Measurements from ENCODE around the gene PAFAH1B1. TPM values are rescaled to one million over a fixed set of nuclear protein-coding genes. Genes with fewer than 3 reads are reported as not detected.
"Not testable (repeated sequence)": the region's sequence is repeated elsewhere in the genome, so short reads cannot be mapped to it uniquely, and the experiment has no call there.

Gene PAFAH1B1
- total RNA-seq, 2 experiments from 2014 or later = 120 to 123 TPM

DNA sequence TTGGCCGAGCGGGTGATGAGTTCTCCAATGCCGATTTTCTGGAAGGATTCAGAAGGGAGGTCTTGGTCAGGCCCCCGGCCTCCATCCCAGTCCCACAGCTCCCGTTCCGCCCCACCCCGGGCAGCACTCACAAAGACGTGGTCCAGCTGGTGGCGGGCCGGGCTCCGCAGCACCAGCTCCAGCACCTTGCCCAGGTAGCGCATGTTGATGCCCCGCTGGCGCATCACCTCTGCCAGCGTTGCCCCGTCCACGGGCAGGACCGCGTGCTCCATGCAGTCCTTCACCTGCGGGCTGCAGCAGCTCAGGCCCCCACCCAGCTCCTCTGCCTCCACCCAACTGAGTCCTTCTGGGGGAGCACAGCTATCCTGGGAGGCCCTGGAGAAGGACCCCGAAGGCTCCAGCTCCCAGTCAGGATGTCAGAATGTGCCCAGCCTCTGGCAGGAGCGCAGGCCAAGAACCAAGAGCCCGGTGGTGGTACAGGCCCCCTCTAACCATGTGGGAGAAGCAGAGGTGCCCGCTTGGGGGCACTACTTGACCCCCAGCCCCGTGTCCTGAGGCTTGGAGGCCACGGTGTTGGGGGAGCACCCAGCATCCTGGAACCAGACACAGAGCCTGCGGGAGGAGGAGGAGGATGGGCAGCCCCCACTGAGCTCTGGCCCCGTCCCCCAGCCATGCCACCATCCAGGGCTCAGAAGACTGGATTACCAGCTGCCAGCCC, 101.9 kb downstream of the PAFAH1B1 start:
- POLR2A ChIA-PET = interaction anchor here (0.8 kb wide), 1 partner anchor 11 kb away, joined by 3 read pairs; no protein-coding TSS in a partner anchor
- peaks cover 3% of the 10 kb centered on the region for H3K4me1 ChIP-seq (ENCODE audit: insufficient read depth, low read length)
- H3K27me3 ChIP-seq (ENCODE audit: control insufficient read depth in 1 of 2, insufficient read depth in 2 of 2, low read length in 2 of 2) = no peaks in the 10 kb centered on the region
- Mint-ChIP-seq H3K27ac (no peak overlapping the region), H3K36me3 (ENCODE audit: low read depth) (peaks cover 26% of the 10 kb centered on the region), H3K4me1 (ENCODE audit: low read depth) (no peaks in the 10 kb centered on the region), H3K4me3 (no peak overlapping the region), H3K27me3 (no peaks in the 10 kb centered on the region), H3K9me3 (no peaks in the 10 kb centered on the region)
- H3K36me3 ChIP-seq (ENCODE audit: insufficient read depth, low read length) = peaks cover 60% of the 10 kb centered on the region
- TF ChIP-seq, protein P1, sequence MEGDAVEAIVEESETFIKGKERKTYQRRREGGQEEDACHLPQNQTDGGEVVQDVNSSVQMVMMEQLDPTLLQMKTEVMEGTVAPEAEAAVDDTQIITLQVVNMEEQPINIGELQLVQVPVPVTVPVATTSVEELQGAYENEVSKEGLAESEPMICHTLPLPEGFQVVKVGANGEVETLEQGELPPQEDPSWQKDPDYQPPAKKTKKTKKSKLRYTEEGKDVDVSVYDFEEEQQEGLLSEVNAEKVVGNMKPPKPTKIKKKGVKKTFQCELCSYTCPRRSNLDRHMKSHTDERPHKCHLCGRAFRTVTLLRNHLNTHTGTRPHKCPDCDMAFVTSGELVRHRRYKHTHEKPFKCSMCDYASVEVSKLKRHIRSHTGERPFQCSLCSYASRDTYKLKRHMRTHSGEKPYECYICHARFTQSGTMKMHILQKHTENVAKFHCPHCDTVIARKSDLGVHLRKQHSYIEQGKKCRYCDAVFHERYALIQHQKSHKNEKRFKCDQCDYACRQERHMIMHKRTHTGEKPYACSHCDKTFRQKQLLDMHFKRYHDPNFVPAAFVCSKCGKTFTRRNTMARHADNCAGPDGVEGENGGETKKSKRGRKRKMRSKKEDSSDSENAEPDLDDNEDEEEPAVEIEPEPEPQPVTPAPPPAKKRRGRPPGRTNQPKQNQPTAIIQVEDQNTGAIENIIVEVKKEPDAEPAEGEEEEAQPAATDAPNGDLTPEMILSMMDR (IDR thresholded peaks at IDR 0.05) = no peak
- H3K4me3 ChIP-seq (ENCODE audit: low read length) = no peak overlapping the region
- DNase-seq (peak in 2 of 14 experiments; percentile 25 to 29), ATAC-seq (ENCODE audit: poor library complexity) (no peak)
- no peak overlapping the region for H3K27ac ChIP-seq (ENCODE audit: low read depth in 1 of 2, low read length in 2 of 2)
- H3K9me3 ChIP-seq (ENCODE audit: control insufficient read depth in 1 of 2, insufficient read depth in 1 of 2, low read length in 2 of 2) = no peaks in the 10 kb centered on the region
- CTCF ChIA-PET = no interaction called here
- intact Hi-C loops (cut with DNase I, micrococcal nuclease) = no loop called here

DNA sequence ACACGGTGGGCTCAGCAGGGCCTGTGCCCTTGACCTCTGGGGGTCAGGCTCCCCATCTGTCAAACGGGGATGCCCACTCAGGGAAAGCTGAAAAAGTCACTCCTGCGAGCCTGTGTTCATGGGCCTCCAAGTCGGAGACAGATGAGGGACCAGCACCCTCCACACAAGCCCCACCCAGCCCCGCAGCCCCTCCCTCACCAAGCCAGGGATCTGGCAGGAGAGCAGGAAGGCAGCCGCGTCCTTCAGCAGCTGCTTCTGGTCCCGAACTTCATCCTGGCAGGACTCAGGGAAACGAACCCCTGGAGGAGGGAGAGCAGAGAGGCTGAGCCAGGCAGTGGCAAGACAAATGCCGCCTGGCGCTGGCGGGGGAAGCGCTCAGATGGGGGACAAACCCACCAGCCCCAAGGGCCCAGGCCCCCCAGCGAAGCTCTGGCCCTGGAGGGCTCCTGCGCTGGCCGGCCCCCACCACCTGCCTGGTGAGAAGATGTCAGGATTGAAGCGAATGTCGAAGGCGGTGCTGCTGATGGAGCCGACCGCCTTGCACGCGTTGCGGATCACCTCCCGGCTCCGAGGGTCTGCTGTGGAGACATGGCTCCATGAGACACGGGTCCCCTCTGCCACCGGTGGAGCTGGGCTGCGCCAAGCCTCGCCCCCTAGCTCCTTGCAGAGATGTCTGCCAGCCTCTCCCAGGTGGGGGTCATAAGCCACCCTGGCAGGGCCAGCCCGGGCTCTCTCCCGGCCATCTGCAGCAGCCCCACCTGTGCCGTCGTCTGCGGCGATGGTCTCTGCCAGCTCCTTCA, 102.7 kb downstream of the PAFAH1B1 start:
- H3K9me3 Mint-ChIP-seq = no peaks in the 10 kb centered on the region
- H3K27ac Mint-ChIP-seq = no peak overlapping the region
- DNase-seq = peak in 1 of 14 experiments; percentile 31
- peaks cover 60% of the 10 kb centered on the region for H3K36me3 ChIP-seq (ENCODE audit: insufficient read depth, low read length)
- ChIA-PET POLR2A (no interaction called here), CTCF (no interaction called here)
- H3K4me1 ChIP-seq (ENCODE audit: insufficient read depth, low read length) = no peaks in the 10 kb centered on the region
- ATAC-seq (ENCODE audit: poor library complexity) = no peak
- TF ChIP-seq, protein P1 (IDR thresholded peaks at IDR 0.05) = no peak
- no peaks in the 10 kb centered on the region for H3K27me3 Mint-ChIP-seq
- intact Hi-C loops (cut with DNase I, micrococcal nuclease) = no loop called here
- no peak overlapping the region for H3K27ac ChIP-seq (ENCODE audit: low read depth in 1 of 2, low read length in 2 of 2)
- peaks cover 30% of the 10 kb centered on the region for H3K36me3 Mint-ChIP-seq (ENCODE audit: low read depth)
- no peak overlapping the region for H3K4me3 Mint-ChIP-seq
- H3K4me3 ChIP-seq (ENCODE audit: low read length) = no peak overlapping the region
- H3K27me3 ChIP-seq (ENCODE audit: control insufficient read depth in 1 of 2, insufficient read depth in 2 of 2, low read length in 2 of 2) = no peaks in the 10 kb centered on the region
- H3K9me3 ChIP-seq (ENCODE audit: control insufficient read depth in 1 of 2, insufficient read depth in 1 of 2, low read length in 2 of 2) = no peaks in the 10 kb centered on the region
- H3K4me1 Mint-ChIP-seq (ENCODE audit: low read depth) = no peaks in the 10 kb centered on the region

DNA sequence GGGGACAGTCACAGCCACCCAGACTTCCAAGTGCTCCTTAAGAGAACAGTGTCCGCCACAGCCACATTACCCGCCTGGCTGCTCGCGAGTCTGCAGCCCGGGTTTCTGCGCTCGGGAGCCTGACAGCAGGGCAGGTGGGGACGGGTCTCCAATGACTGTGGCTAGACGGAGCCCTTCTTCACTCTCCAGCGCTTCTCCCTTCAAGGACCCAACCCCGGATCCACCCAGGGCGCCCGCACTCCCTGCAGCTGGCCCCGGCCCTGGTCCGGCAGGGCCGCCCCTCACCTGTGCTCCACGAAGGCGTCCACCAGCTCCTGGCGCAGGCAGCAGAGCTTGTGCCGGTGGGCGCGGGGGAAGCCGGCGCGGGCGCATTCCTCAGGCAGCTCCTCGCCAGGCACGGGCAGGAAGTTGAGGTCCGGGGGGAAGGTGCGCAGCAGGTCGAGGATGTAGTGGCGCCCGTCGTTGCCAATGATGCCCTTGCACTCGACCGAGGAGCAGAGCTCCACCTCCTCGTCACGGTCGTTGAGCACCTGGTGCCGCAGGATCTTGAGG, 104.2 kb downstream of the PAFAH1B1 start:
- DNase-seq (peak in 1 of 14 experiments; percentile 11), ATAC-seq (ENCODE audit: poor library complexity) (no peak)
- TF ChIP-seq, protein P1 (IDR thresholded peaks at IDR 0.05) = no peak
- no peaks in the 10 kb centered on the region for H3K4me1 Mint-ChIP-seq (ENCODE audit: low read depth)
- H3K27ac ChIP-seq (ENCODE audit: low read depth in 1 of 2, low read length in 2 of 2) = no peak overlapping the region
- no peak overlapping the region for H3K4me3 ChIP-seq (ENCODE audit: low read length)
- no peaks in the 10 kb centered on the region for H3K9me3 Mint-ChIP-seq
- intact Hi-C loops (cut with DNase I, micrococcal nuclease) = no loop called here
- peaks cover 37% of the 10 kb centered on the region for H3K36me3 Mint-ChIP-seq (ENCODE audit: low read depth)
- no peak overlapping the region for H3K4me3 Mint-ChIP-seq
- ChIA-PET CTCF (no interaction called here), POLR2A (no interaction called here)
- H3K27me3 ChIP-seq (ENCODE audit: control insufficient read depth in 1 of 2, insufficient read depth in 2 of 2, low read length in 2 of 2) = no peaks in the 10 kb centered on the region
- no peaks in the 10 kb centered on the region for H3K4me1 ChIP-seq (ENCODE audit: insufficient read depth, low read length)
- H3K9me3 ChIP-seq (ENCODE audit: control insufficient read depth in 1 of 2, insufficient read depth in 1 of 2, low read length in 2 of 2) = no peaks in the 10 kb centered on the region
- peaks cover 62% of the 10 kb centered on the region for H3K36me3 ChIP-seq (ENCODE audit: insufficient read depth, low read length)
- no peaks in the 10 kb centered on the region for H3K27me3 Mint-ChIP-seq
- H3K27ac Mint-ChIP-seq = no peak overlapping the region

GRCh38 chr17:2699216-2699805, 105.9 kb downstream of the PAFAH1B1 start:
- H3K9me3 Mint-ChIP-seq; H3K4me3 Mint-ChIP-seq; ATAC-seq (ENCODE audit: poor library complexity); H3K27ac Mint-ChIP-seq; H3K27me3 ChIP-seq (ENCODE audit: control insufficient read depth in 1 of 2, insufficient read depth in 2 of 2, low read length in 2 of 2); POLR2A ChIA-PET; H3K27ac ChIP-seq (ENCODE audit: low read depth in 1 of 2, low read length in 2 of 2); H3K4me1 ChIP-seq (ENCODE audit: insufficient read depth, low read length); H3K4me1 Mint-ChIP-seq (ENCODE audit: low read depth); CTCF ChIA-PET; H3K4me3 ChIP-seq (ENCODE audit: low read length); intact Hi-C loops (cut with DNase I, micrococcal nuclease); H3K9me3 ChIP-seq (ENCODE audit: control insufficient read depth in 1 of 2, insufficient read depth in 1 of 2, low read length in 2 of 2); H3K27me3 Mint-ChIP-seq; DNase-seq: not testable (repeated sequence)
- peaks cover 64% of the 10 kb centered on the region for H3K36me3 ChIP-seq (ENCODE audit: insufficient read depth, low read length)
- peaks cover 35% of the 10 kb centered on the region for H3K36me3 Mint-ChIP-seq (ENCODE audit: low read depth)
